HTERT RPE-1 (cell line): Measurements from ENCODE around the gene CASZ1.

Source experiments
- in situ Hi-C: fragments of 300-500 bp; cut with MboI; formaldehyde crosslinking; loops from 4 replicates; pipeline ENCODE4 v1.14.3; 2020; ENCODE audit warnings: low sequenced_read_pairs

Gene CASZ1

DNA sequence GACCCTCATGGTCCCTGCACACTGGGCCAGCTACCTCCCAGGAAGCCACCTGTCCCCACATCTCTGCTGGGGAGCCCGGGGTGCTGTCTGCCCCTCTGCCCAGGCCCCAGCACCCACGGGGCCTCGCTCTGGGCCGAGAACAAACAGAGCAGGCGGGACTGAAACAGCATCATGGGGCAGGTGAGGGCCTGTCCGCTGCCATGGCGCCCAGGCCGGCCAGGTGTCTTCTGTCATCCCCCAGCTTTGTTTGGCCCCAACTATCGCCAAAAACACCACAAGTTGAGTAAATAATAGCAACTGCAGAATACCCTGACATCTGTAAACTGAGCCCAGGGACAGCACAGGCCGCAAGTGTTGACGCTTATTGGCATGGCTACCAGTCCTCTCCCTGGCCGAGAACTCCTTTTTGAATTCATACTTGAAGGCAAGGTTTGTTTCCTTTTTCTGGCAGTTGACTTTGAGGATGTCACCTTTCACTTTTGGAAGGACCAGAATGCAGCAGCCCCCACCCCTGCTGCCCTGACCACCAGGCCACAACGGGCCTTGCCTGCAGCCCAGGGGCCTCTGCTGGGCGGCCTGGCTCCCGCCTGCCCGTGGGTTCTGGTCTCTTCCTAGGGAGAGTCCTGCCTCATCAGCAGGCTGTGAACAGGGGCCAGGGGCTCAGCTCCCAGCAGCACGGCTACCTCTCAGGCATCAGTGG is 152.7 kb downstream of the CASZ1 start:
- in situ Hi-C loops = no loop called here

DNA sequence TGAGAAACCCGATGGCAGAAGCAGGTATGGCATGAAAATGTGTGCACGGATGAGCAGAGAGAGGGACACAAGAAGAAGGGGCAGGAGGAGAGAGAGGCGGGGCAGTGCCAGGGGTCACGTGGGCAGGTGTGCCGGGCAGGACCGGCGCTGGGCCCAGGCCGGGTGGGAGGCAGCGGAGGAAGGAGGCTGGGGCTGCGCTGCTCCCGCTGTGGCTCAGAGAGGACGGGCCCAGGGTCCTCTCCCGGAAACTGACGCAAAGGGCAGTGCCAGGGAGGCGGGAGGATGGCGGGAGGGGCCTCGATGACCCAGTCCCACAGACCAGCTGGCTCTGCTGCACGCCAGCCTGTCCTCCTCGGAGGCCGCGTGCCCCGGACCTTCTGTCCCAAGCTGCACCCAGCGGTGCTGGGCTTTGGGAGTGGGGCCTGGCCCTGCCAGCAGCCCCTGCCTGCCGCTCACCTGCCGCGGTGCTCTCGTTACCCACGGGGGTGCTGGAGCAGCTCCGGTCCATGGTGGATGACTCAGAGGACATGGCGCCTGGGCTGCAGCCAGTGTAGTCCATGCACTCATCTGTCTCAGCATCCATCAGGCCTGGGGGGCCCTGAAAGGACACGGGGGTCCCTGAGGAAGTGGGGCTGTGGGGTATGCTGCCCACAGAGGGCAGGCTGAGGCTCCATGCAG is 153.9 kb downstream of the CASZ1 start:
- in situ Hi-C loops = no loop called here

DNA sequence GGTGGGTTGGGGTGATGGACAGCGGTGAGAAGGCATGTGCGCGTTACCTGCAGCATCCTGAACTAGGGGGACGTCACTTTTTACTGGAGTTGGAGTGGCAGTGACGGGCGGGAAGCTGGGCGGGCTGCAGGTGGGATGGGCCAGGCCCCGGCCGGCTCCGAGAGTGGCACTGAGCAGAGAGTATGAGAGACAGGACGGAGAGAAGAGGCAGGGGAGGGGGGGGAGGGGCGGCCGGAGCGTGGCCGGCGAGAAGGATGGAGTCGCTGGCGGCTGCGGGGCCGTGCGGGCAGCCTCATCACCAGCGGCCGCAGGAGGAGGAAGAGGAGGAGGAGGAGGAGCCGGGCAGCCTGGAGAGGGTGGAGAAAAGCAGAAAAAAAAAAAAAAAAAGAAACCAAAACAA is 154.5 kb downstream of the CASZ1 start:
- in situ Hi-C loops = no loop called here

DNA sequence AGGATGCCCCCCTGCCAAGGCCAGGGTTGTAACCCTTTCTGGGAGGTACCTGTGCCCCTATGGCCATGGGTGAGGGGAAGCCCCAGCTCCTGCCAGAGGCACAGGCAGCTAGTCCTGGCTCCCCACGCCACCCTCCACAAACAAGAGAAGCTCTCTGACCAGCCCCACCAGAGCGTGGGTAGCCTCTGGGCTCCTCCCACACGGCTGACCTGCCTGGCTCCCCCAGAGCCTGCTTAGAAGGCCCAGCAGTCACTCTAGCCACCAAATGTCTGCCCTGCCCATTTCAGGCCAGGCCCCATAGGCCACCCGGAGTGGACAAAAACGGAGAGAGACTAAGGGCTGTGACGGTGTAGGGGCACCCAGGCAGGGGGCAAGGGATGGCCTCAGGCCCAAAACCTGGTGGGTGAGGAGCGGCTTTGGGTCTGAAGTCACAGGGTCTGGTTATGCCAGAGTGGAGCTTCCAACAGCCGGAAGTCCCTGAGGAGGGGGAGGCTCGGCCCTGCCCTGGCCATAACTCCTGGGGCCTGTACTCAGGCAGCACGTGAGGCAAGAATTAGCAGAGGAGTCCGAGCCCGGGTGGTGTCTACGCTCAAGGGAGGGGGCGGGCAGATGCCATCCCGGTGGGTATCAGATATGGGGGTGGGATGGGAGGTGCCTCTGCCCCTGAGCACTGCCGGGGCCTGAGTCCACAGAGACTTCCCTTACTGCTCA is 155.4 kb downstream of the CASZ1 start:
- in situ Hi-C loops = no loop called here

DNA sequence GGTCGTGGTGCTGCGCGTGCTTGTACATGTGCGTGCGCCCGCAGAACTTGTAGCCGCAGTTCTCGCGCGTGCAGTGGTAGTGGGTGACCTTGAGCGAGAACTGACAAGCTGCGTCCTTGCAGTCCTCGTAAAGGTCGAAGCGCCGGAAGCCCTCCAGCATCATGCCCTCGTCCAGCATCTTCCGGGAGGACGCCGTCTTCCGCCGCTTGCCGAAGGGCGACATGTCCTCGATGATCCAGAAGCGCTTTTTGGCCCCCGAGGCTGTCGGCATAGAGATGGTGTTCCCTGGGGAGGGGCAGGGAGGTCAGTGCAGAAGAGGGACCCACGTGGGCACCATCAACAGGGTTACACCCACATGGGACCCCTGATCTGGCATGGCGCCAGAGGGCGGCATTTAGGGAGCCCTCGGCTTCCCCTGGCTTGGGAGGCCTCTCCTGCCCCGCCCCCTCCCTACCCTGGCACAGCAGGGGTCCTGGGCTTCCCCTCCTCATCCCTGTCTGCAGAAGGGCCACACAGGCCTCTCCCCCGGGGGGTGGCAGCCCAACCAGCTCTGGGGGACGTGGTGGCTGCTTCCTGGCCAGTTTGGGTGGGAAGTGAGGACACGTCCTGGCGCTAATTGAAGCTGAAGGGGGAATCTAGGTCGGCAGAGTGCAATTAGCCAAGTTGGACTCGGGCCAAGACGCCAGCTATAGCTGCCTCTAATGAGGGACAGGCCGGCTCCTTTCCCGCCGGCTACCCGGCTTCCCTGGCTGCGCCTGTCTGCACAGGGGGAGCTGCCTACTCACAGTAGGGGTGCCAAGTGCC is 156.5 kb downstream of the CASZ1 start:
- in situ Hi-C loops = no loop called here

DNA sequence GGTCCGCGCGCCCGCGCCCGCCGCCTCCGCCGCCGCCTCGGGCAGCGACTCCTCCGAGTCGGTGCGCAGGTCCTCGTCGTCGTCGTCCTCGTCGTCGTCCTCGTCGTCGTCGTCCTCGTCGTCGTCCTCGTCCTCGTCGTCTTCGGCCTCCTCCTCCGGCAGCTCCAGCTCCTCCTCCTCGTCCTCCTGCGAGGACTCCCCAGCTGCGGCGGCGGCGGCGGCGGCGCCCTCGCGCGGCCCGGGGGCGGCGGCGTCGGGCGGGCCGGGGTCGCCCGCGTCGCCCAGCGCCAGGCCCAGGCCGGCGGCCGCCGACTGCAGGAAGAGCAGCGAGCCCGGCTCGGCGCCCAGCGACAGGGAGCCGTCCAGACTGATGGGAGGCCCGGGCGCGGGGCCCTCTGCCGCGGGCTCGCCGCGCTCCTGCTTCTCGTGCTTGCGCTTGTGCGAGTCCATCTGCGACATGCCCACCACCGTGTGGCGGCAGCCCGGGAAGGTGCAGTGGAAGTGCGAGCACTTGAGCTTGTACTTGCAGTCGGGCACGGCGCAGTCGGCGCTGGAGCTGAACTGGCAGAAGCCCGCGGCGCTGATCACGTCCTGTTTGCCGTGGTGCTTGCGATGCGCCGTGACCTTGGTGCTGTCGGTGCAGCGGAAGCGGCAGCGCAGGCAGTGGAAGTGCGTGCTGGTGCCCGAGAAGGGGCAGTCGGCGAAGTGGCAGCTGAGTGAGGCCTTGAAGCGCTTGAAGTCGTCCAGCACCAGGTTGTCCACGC is 157.3 kb downstream of the CASZ1 start:
- in situ Hi-C loops = no loop called here

DNA sequence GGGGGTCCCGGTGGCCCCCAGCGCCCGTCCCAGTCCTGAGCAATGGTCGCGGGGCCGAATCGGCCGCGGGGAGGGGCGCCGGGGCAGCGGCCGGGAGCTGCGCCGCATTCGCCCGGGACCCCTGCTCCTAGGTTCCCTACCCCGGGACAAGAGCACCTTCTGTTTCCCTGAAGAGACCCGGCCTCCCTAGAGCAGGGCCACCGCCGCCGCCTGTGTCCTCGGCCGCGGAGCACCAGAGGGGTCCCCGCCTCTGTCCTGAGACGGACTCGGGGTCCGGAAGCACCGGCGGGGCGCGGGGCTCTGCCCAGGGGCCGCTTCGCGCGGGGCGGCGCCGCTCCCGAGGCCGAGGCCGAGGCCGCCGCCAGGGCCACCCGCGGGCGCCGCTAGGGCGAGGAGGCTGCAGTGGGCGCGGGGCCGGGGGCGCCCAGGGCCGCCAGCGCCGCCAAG is 157.9 kb downstream of the CASZ1 start:
- in situ Hi-C loops = no loop called here

DNA sequence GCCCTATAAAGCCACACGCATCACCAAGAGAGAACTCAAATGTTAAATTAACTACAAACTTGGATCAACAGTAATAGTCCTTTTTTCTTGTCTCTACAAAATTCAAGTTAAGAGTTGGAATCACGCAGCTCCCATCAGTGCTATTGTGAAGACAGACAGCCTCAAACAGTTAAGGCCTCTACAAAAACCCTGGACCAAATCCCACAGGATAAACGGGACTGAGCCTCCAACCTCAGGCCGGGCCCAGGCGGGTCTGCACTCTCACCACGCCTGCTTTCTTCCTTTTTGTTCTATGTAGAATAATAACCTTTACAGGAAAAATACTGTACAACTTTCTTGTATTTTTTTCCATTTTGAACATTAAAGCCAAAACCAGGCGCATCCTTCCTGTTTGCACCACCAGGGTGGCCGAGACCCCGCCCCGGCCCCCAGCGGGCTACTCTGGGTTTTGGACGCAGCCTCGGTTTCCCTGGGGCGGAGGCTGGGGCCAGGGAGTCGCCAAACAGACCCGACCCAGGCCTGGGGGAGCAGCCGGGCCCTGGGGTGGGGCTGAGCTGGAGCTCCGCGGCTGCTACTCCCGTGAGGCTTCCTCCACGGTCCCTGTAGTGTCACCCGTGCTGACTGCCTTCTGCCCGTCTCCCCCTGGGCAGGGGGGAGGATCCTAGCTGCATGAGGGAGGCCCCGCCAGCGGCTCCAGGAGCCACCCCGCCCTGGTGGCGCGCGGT is 158.4 kb downstream of the CASZ1 start:
- in situ Hi-C loops = no loop called here

DNA sequence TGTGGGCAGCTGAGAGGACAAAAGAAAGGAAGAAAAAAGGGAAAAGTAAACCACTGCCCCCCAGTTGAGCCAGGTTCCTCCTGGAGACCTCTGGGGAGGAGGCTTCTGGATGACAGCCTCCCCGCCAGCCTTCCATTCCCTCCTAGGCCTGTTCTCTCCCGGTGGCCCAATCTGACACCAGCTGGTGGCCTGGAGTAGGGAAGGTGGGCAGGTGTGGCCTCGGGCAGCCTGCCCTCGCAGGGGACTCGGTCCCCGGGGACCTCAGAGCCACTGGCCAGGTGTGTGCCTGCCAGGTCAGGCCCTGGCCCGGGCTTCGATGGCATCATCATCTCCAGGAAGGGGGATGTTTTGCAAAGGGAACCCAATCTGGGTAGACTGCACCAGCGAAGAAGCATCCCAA is 159.0 kb downstream of the CASZ1 start:
- in situ Hi-C loops = no loop called here

DNA sequence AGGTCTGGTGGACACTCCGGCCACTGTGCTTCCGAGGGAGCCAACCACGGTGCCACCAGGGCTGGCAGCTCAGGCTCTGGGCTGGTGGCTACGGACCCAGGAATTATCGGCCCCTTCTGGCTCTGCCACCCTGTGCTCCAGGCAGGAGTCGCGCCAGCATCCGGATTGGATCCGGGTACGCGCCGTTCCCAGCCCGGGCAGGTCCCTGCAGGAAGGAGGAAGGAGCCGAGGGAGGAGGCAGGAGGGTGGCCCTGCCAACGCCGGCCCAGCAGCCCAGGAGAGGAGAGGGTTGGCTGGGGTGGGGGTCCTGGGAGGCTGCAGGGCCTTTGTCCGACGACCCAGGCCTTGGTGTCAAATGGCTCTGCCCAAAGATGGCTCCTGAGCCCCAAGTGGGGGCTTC is 160.5 kb downstream of the CASZ1 start:
- in situ Hi-C loops = no loop called here

DNA sequence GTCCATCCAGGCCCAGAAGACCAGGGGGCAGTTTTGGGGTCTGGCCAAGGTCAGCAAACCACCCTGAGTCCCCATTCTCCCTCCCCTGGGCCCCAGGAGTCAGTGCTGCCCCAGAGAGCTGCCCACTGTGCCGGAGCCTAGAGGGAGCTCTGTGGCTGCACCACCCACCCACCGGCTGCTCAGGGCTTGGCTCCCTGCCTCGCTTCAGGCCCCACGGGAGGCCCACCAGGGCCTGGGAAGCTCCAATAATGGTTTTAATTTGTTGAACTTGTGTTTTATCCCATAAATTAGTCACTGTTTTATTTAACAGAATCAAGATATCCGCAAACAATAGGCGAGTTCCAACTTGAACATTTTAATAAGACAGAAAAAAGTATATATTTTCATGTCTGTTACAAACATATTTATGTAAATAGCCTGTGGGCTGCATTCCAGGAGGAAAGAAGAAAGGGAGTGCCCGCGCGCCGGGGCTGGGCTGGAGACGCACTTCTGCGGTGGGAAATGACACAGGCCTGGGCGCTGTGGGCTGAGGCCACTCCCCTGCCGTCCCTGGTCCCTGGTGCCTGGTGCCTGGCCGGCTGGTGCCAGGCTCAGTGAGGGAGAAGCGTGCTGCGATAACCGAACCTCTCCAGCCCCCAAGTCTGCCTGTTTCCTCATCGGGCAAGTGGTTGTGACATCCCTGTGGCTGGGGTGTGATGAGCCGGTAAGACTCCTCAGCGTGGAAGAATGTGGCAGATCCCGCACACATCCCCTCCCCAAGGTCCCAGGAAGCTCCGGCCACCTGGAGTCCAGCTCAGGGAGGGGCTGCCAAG is 161.2 kb downstream of the CASZ1 start:
- in situ Hi-C loops = no loop called here

DNA sequence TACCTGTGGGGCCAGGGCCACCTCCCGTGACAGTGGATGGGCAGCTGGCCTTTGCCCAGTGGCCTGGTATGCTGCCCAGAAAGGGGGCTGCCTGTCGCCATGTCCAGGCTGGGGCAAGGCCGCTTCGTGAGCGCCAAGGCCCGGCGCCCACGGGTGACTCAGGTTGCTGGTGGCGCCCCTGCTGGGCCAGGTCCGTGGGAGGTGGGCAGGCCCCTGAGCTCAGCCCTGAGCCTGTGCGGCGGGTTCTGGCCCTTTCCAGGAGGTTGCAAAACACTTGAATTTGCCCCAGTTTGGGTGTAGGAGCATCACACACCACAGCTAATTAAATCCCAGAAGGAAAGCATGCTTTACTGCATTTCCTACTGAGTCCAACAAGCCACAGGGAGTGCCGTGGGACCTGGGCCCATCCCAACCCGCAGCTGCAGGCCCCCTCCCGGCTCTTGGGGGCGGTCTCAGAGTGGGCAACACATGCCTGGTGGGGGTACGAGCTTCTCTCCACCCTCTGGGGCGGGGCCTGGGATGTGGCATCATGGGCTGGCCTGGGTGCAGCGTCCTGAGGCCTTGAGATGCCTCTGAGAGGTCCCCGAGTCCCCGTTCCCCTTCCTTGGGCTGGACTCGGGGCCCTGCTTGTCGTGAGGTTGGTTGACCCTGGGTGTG is 161.9 kb downstream of the CASZ1 start:
- in situ Hi-C loops = no loop called here

DNA sequence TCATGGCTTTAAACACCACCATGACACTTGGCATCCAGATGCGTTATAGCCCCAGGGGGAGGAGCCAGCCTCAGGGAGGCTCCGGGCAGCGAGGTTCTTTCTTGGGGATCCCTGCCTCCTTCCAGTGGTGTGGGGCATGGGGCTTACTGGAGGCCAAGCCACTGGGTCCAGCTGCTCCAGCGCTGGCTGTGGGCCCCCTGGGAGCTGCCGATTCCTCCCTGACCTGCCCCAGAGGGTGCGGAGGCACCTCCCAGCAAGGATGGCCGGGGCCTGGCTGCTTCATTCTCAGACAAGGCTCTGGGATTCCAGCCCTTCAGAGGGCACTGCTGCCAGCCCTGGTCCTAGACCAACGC is 162.4 kb downstream of the CASZ1 start:
- in situ Hi-C loops = no loop called here

DNA sequence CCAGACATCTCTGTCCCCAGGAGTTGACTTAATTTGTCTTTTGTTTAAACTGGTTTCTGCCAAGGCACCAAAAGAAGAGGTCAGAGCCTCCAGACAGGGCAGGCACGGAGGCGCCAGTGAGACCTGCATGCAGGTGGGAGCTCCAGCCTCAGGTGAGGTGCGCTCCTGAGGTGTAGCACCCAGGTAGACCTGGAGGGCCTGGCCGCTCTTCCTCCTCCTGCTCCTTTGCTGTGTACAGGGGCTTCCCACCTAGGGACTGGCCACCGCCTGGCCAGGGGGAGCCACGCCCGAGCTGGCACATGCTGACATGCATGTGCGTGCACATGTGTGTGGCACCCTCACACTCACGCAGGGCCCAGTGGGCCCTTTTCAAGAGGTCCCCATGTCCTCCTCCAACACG is 163.0 kb downstream of the CASZ1 start:
- in situ Hi-C loops = no loop called here

DNA sequence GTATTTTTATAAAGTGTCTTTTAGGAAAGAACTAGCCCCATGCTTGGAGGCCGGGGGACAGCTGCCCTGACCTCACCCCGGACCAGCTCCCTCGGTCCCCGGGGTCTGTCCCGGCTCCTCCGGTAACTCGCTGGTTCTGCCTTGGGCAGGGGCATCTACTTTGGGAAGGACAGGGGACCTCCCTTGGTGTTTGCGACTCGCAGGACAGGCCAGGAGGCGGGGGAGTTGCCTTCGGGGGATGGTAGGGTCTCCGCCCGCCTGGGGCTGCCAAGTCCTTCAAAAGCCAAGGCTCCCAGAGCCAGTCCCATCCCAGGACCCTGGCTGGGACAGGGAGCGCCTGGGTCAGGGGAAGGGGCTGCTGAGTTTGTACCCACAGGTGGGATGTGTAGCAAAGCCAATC is 163.8 kb downstream of the CASZ1 start:
- in situ Hi-C loops = no loop called here

DNA sequence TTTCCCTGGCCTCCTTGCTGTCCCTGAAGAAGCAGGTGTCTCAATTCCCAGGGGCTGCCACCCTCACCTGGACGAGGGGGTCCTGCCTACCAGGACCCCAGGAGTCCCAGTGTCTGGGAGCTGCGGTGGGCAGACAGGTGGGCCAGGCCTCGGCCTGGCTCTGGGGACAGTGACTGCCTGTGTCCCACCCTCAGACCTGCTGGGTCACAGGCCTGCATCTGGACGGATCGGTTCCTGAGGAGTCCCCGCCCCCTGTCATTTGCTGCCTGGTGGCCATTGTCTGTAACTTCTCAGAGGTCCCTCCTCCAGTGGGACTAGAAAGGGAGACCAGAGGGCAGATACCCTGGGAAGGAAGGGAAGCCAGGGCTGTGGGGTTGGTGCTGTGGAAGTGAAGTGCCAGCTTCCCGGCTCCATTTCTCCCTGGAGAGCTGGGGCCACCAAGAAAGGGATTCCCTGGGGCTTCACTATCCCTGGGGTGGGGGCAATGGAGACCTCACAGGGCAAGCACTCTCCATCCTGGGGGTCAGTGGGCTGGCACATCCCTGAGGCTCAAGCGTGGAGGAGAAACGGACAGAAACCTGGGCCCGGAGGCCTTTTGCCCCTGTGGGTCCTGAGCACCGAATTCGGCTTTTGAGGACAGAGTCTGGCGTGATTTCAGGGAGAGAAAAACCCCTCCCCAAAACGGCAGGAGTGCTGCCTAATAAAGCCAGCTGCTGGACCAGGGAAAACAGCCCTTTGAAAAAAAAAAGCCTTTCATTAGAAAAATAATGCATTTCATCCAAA is 164.4 kb downstream of the CASZ1 start:
- in situ Hi-C loops = no loop called here

DNA sequence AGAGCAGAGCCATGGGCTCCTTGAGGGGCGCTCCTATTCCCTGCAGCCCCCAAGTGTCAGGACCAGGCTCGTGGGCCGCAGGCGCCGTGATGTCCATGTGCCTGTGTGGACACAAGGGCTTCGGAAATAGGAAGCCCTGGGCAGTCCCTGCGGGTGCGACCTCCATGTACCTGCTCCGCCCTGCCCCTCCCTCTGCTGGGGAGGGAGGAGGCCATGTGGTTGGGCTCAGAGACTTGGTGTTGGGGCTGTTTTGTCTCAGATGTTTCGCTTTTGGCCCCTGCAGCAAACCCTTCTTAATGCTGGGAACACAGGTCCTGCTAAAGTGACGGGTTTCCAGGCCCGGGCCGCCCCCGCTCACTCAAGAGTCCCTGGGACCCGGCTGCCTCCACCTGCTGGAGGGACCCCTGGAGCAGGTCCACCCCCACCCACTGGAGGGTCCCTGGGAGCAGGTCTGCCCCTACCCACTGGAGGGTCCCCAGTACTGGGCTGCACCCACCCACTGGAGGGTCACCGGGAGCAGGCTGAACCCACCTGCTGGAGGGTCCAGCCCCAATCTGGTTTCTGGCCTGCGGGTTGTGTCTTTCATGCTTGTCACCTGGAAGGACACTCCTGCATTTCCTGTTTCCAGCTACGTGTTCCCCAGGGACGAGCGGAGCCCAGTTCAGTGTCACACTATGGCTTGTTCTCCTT is 165.2 kb downstream of the CASZ1 start:
- in situ Hi-C loops = no loop called here
